CD4-positive, alpha-beta T cell treated with Interleukin-4 for 1 hour (primary cell): ENCODE data around the gene LHPP.
"Not testable (repeated sequence)": the region's sequence is repeated elsewhere in the genome, so short reads cannot be mapped to it uniquely, and the experiment has no call there.

Source experiments
- DNase-seq, 2 donors: peaks; one replicate each; pipeline ENCODE4 v3.0.0-alpha.2; 2020 to 2022

The LHPP gene

DNA sequence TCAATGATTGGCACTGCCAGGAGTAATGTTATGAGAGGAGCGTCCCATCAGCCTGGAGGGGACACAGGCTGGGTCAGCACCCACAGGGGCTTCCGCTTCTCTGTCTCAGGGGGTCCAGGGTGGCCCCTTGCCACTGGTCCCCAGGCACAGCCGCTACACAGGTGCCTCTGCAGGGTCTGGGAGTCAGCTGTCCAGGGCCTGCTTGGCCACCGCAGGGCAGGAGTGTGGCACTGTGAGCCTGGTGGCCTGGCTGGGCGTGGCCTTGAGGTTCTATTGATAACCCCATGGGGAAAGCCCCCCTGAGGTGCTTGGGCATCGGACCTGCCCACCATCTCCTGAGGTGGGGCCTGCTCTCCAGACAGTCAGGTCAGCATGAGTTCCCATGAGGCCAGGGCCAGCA lies 136.6 kb downstream of the LHPP start:
- DNase-seq = no peak

DNA sequence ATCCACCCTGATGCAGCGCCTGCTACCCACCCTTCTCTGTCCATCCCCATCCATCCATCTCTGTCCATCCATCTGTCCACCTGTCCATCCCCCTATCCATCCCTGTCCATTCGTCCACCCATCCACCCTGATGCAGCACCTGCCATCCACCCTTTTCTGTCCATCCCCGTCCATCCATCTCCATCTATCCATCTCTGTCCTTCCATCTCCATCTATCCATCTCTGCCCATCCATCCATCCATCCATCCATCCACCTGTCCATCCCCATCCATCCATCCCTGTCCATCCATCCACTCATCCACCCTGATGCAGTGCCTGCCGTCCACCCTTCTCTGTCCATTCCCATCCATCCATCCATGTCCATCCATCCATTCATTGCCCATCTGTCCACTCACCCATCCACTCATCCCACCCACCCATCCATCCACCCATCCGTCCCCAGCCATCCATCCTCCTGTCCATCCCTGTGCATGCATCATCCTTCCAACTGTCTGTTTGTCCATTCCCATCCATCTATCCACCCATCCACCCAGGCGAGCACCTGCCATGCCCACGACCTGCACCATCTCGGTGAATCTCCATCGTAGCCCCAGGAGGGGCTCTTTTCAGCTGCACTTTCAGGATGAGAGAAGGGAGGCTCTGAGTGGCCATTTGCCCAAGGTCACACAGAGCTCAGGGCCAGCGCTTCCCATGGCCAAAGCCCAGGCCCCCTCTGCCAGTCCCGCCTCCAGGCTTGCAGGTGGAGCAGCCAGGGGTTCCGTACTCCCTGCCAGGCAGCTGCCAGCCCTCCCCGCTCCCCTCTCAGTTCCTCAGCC lies 137.4 kb downstream of the LHPP start:
- no peak for DNase-seq

DNA sequence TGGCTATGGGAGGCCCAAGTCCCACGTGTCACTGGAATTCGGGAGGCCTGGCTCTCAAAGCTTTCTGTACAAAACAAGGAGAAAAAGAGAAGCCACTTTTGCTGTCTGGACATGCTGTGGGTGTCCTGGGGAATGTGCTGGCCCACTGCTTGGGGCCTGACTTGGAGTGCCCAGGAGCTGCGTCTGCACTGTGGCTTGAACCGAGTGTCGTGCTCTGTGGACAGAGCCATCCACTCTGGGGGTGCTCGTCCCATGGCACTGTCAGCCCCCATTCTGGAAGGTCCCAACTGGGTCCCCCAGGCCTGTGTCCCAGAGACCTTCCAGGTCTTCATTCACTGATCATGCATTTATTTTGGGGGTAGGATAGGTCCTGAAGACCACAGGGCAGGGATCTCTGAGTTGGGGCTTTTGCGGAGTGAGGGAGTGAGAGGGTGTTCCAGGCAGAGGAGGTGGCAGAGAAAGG lies 138.0 kb downstream of the LHPP start:
- no peak for DNase-seq

DNA sequence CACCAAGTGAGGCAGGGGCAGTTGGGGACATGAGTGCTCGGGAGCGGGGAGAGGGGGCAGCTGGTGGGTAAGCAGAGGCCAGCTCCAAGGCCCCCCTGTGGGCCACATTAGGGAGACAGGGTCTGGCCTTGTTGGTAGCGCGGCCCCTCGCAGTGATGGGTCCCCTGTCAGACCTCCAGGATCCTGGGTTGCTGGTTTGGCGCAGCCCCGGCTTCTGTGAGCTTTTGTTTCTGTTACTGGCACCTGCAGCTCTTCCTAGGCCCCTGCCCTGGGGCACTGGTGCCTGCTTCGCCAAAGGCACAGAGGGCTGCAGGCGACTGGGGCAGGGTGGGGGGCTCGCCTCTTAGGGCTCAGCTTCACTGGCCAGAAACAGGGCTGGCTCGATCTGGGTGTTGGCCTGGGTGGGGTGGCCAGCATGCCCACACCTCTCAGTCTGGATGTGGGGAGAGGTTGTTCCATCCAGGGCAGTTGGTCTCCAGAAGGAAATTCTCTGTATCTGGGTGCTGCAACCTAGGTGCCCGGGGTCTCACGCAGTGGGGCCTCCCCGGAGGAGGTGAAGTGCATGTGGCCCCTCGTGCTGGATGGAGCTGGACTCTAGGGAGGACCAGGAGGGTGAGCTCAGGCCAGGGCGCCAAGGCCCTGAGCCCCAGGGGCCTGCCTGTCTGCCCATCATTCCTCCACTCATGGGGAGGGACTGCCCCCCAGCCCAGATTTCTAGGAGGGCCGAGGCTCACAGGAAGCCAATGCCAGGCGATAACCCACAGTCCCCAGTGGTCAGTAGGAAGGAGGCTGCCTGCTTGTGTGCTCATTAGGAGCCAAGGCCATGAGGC lies 138.6 kb downstream of the LHPP start:
- DNase-seq = no peak

DNA sequence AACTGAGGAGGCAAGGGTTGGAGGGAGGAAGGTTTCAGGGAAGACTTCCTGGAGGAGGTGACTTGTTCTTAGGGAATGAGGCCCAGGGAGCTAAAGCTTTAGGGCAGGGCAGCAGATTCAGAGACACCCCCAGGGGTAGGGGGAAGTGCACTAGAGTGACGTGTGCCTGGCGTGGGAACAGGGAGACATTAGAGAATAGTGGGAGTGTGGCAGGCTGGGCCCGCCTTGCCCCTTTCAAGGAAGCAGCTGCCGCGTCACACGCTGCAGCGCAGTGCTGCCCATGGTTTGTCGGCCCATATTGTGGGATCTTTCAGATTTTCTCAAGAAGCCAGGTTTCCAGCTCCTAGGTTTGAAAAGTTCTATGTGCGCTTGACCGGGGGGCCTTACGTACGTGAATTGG lies 139.4 kb downstream of the LHPP start:
- no peak for DNase-seq

- peak in 1 of 2 donors; percentile 81 for DNase-seq
These were observed 140.0 kb downstream of the LHPP start for GRCh38 chr10:124601431-124602120.

- no peak for DNase-seq
These were observed 140.5 kb downstream of the LHPP start for GRCh38 chr10:124602121-124602561.

DNA sequence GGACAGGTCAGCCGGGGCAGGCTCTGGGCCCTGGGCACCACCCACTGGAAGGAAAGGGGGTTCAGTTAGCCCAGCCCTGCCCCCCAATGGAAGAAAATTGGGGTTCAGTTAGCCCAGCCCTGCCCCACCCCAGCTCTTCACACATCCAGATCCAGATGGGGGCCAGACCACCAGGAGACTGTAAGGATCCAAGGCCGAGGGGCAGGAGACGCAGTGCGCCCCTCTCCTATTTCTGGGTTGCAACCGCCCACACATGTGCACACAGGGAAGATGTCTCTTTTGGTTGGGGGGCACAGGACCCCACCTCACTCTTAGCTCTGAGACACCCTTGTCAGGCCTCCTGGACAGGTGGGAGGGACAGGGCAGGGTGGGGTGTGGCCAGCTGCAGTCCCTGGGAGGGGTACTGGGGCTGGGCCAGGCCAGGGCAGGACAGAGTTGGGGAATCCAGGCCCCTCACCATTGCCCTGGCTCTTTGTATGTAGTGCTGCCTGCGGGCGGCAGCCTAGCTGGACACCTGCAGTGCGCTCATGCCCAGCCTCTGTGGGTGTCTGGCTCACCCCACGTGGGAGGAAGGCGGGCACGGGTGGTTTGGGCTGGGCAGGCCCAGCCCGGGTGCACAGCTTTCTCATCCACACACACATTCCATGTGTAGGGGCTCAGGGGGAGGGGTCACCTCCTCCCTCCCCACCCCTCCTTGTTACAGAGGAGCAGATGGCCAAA lies 141.2 kb downstream of the LHPP start:
- no peak for DNase-seq

DNA sequence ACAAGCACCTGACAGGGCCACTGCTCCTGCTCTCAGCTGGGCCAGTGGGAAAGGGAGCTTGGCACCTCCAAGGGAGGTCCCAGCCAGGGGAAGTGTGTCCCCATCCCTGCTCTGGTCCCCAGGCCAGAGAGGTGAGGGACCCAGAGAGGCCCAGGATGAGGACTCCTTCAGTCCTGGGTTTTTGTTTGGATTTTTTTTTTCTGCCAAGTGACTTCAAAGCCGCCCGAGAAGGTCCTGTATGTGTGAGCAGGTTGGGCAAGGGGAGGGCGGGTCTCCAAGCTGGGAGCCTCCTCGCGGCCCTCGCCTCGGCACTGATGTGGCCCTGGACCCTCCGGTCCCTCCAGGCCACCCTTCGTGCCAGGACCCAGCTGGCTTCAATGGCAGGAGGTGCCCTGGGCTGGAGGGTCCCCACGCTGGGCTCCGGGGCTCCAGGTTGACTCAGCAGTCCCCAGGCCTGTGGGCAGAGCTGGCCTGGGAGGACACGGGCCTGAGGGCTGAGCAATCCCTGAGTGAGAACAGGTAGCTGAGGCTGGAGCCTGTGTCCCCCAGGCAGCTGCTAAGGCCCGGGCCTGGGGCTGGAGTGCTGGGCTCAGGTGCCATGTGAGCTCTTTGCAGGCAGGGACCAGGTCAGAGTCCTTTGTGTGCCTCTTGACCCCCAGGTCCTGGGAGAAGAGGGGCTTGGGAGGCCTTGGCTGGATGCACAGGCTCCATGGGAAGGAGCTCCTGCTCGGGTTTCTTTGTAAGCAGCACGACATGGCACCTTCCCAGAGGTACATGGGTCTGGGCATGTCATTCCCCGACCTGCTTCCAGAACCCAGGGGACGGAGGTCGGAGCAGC lies 142.0 kb downstream of the LHPP start:
- no peak for DNase-seq

- no peak for DNase-seq
These were observed 142.8 kb downstream of the LHPP start for GRCh38 chr10:124604214-124605000.

- DNase-seq = no peak
These were observed 143.4 kb downstream of the LHPP start for GRCh38 chr10:124605001-124605370.

DNA sequence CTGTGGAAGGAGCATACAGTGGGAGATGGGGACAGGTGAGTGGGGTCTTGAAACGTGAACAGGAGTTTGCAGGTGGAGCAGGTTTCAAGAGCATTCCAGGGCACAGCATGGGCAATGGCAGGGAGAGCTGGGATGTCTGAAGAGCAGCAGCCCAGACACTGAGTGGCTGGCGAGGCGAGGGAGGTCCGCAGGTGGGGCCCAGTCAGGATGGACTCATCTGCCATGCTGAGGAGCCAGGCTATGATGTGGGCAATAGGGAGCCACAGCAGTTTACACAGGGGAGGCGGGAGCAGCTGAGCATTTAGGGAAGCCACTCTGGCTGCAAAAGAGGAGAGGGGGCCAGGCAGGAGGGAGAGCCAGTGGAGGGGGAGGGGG lies 143.8 kb downstream of the LHPP start:
- DNase-seq = no peak

DNA sequence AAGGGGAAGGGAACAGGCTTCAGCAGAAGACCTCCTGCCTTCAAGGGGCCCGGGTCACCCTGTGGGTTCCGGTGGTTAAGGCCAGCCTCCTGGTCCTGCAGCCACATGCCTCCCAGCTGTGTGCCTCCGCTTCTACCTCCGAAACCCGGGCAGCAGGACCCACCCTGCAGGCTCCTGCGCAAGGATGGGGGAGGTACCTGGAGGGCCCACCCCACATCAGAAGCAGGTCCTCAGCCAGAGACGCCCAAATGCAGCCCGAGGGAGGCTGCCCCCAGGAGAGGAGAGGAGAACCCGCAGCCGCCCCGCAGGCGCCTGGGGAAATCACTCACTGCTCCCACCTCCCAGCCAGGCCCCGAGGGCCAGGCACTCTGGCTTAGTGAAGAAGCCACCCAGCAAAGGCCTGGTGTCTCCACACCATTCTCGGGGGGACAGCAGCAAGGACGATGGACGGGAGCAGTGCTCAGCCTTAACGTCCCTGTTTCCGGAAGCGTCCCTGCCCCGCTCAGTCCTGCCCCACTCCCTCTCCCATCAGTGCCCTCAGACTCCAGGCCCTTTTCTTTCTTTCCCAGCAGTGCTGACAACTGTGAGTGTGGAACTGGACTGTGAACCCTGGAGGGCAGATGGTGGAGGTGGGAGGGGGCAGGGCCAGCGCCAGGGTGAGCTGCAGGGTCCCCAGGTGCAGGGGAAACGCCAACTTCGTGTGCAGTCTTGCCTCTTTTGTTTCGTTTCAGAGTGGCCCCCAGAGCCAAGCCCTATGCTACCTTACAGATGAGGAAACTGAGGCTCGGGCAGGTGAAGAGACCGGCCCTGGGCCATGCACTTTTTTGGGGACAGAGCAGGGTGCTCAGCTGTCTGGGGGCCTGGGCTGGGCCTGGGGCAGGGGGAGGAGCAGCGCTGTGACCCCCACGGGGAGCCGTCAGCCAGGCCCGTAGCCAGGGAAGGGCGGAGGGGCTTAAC lies 144.5 kb downstream of the LHPP start:
- DNase-seq = no peak

DNA sequence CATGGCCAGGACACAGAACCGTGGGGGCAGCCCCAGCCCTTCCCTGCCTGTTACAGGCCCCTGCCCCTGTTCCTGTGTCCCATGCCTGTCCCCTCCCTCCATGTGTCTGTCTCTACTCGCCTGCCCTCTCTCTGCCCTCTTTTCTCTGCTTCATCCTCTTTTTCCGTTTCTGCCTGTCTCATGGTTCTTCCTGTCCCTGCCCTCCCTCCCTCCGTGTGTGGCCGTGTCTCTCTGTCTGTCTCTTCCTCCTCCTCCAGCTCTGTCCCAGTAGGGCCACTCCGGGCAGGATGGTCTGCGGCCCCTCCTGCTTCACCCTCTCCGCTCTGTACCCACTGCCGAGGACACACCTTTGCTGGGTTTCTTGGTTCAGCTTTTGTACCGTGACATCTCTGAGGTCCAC lies 145.2 kb downstream of the LHPP start:
- no peak for DNase-seq

- no peak for DNase-seq
These were observed 146.1 kb downstream of the LHPP start for GRCh38 chr10:124607693-124608092.

GRCh38 chr10:124608093-124608721 lies 146.6 kb downstream of the LHPP start:
- DNase-seq = no peak

DNA sequence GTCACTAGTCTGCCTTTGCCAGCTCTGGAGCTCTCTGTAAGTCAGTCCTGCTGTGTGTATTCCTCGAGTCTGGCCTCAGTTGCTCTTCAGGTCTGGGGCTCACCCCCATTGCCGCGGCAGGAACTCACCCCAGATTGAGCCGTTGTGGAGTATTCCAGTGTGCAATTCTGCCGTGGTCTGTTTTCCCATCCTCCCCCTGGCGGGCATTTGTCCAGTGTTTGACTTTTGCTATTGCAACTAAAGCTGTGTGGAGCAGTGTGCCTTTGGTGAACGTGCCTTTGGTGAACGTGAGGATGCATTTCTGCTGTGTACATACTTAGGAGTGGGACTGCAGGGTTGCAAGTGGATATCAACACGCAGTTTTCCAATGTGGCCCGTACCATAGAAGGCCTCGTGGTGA lies 148.1 kb downstream of the LHPP start:
- no peak for DNase-seq

- DNase-seq = not testable (repeated sequence)
These were observed 148.6 kb downstream of the LHPP start for GRCh38 chr10:124610186-124610585.

DNA sequence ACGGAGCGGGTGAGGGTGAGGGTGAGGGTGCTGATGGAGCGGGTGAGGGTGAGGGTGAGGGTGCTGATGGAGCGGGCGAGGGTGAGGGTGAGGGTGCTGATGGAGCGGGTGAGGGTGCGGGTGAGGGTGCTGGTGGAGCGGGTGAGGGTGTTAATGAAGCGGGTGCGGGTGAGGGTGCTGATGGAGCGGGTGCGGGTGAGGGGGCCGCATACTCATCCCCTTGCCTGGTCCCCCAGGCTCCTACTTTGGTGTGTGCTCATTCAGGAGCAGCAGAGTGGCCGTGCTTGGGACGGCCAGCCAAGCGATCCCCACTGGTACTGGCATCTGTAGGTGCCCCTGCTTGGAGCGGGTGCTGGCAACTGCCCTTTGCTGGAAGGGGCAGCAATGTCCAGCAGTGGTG lies 149.2 kb downstream of the LHPP start:
- not testable (repeated sequence) for DNase-seq
